ENCODE measurements around the gene SECISBP2L. TPM values are rescaled to one million over a fixed set of nuclear protein-coding genes. Genes with fewer than 3 reads are reported as not detected.
"Not testable (repeated sequence)": the region's sequence is repeated elsewhere in the genome, so short reads cannot be mapped to it uniquely, and the experiment has no call there.

The SECISBP2L gene
- total and polyA plus RNA-seq, 11 donors, result 8.8 to 52.4 (median 36.8) TPM

GRCh38 chr15:49083401-49084284 lies 37.4 kb upstream of the SECISBP2L start:
- Histone ChIP-seq H3K4me1 (no peaks in the 10 kb centered on the region), H3K4me3 (no peak overlapping the region), H3K27me3 (no peaks in the 10 kb centered on the region), H3K9me3 (no peaks in the 10 kb centered on the region), H3K36me3 (no peaks in the 10 kb centered on the region), H3K27ac (no peak overlapping the region)
- no peak for TF ChIP-seq CTCF (IDR thresholded peaks at IDR 0.05)
- TF ChIP-seq POLR2A (IDR thresholded peaks at IDR 0.05), result no peak
- DNase-seq (no peak), ATAC-seq (no peak)
- WGBS, 4 donors, result 86 to 91% (median 90%) methylated on average over 5 of the region's 5 CpGs
- intact Hi-C loops (cut with DNase I), result no loop called here

GRCh38 chr15:49082960-49083359 lies 36.7 kb upstream of the SECISBP2L start:
- no peak for TF ChIP-seq POLR2A (IDR thresholded peaks at IDR 0.05)
- no peak for TF ChIP-seq CTCF (IDR thresholded peaks at IDR 0.05)
- Histone ChIP-seq H3K27ac (no peak overlapping the region), H3K36me3 (no peaks in the 10 kb centered on the region), H3K4me3 (no peak overlapping the region), H3K27me3 (no peaks in the 10 kb centered on the region), H3K9me3 (no peaks in the 10 kb centered on the region), H3K4me1 (no peaks in the 10 kb centered on the region)
- ATAC-seq (no peak), DNase-seq (no peak)
- intact Hi-C loops (cut with DNase I), result no loop called here
- 42 to 85% (median 67%) methylated on average over 1 of the region's 1 CpG for WGBS, 4 donors

GRCh38 chr15:49079340-49080039 lies 33.2 kb upstream of the SECISBP2L start:
- no peak overlapping the region for H3K4me3 ChIP-seq
- H3K27me3 ChIP-seq, result no peaks in the 10 kb centered on the region
- no peaks in the 10 kb centered on the region for H3K4me1 ChIP-seq
- no peak for DNase-seq
- H3K36me3 ChIP-seq, result no peaks in the 10 kb centered on the region
- peaks cover 0 to 3% (median 0%) of the 10 kb centered on the region in 12 donors for H3K9me3 ChIP-seq
- intact Hi-C loops (cut with DNase I), result no loop called here
- ATAC-seq, result no peak
- no peak for TF ChIP-seq CTCF (IDR thresholded peaks at IDR 0.05)
- no peak for TF ChIP-seq POLR2A (IDR thresholded peaks at IDR 0.05)
- H3K27ac ChIP-seq, result no peak overlapping the region
- 87 to 92% (median 89%) methylated on average over 22 to 23 of the region's 23 CpGs for WGBS, 4 donors

DNA sequence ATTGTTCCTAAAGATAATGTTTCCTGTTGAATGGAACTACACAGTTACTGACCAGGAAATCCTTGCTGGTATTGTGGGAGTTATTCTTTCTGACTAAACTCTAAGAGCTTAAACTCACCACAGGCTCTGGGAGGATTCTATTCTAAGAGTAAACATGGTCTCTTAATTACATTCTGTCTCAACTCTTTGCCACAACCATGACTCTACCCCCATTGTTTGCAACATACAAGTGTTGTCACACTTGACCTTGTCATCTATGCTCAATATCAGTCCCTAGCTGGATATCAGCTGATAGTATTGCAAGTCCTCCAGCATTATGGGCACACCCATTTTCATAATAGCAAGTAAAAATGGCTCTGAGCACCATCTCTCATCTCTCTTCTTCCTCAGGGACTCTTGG lies 29.6 kb upstream of the SECISBP2L start:
- H3K9me3 ChIP-seq, result peaks cover 0 to 4% (median 0%) of the 10 kb centered on the region in 12 donors

DNA sequence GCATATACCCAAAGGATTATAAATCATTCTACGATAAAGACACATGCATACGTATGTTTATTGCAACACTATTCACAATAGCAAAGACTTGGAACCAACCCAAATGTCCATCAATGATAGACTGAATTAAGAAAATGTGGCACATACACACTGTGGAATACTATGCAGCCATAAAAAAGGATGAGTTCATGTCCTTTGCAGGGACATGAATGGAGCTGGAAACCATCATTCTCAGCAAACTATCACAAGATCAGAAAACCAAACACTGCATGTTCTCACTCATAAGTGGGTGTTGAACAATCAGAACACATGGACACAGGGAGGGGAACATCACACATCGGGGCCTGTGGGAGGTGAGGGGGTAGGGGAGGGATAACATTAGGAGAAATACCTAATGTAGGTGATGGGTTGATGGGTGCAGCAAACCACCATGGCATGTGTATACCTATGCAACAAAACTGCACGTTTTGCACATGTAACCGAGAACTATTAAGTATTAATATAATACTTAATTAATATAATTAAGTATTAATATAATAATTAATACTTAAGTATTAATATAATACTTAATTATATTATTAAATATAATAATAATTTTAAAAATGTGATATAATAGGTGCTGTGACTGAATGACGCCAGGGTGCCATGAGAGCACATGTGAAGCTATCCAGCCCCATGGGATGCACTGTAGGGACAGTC lies 28.5 kb upstream of the SECISBP2L start:
- 89 to 91% (median 90%) methylated on average over 6 of the region's 6 CpGs for WGBS, 4 donors
- intact Hi-C loops (cut with DNase I); DNase-seq; H3K27me3 ChIP-seq; H3K4me1 ChIP-seq; ATAC-seq; H3K4me3 ChIP-seq; H3K36me3 ChIP-seq; H3K9me3 ChIP-seq; H3K27ac ChIP-seq: not testable (repeated sequence)

More for the DNA sequence above, 29.6 kb upstream of the SECISBP2L start:
- Histone ChIP-seq H3K36me3 (no peaks in the 10 kb centered on the region), H3K4me1 (no peaks in the 10 kb centered on the region), H3K27me3 (no peaks in the 10 kb centered on the region), H3K27ac (no peak overlapping the region), H3K4me3 (no peak overlapping the region)
- DNase-seq (no peak), ATAC-seq (no peak)
- intact Hi-C loops (cut with DNase I), result no loop called here
- TF ChIP-seq CTCF (IDR thresholded peaks at IDR 0.05) (no peak), POLR2A (IDR thresholded peaks at IDR 0.05) (no peak)
